Mesenchymal stem cell (in vitro differentiated cells and primary cell): ENCODE results near the gene THRA.
"Not testable (repeated sequence)": the region's sequence is repeated elsewhere in the genome, so short reads cannot be mapped to it uniquely, and the experiment has no call there.

ENCODE experiments used
- DNase-seq: peaks from one replicate; pipeline ENCODE4 v3.0.0-alpha.2; 2013
- H2AFZ ChIP-seq: one replicate; pipeline ENCODE4 v1.6.1; 2013; ENCODE audit warnings: low read depth, mild to moderate bottlenecking, control low read depth, inconsistent platforms, low read length, moderate library complexity
- H2AK5ac ChIP-seq: 2 replicates; pipeline ENCODE4 v1.6.1; 2013; ENCODE audit warnings: low read length, moderate library complexity, mild to moderate bottlenecking, inconsistent platforms; ENCODE audit not compliant: severe bottlenecking
- H2BK120ac ChIP-seq: one replicate; pipeline ENCODE4 v1.6.1; 2013; ENCODE audit warnings: low read depth, mild to moderate bottlenecking, inconsistent platforms, low read length, moderate library complexity
- H2BK12ac ChIP-seq, 2 experiments: one replicate each; pipeline ENCODE4 v1.6.1; 2013; ENCODE audit warnings: inconsistent platforms in 2 of 2, low read length in 2 of 2, mild to moderate bottlenecking in 2 of 2, moderate library complexity in 2 of 2, control low read depth in 1 of 2
- H2BK15ac ChIP-seq: one replicate; pipeline ENCODE4 v1.6.1; 2013; ENCODE audit warnings: mild to moderate bottlenecking, low read depth, inconsistent platforms; ENCODE audit not compliant: poor library complexity, severe bottlenecking
- H2BK5ac ChIP-seq: 2 replicates; pipeline ENCODE4 v1.6.1; 2013; ENCODE audit warnings: low read depth, mild to moderate bottlenecking, low read length, control low read depth, inconsistent platforms; ENCODE audit not compliant: poor library complexity, severe bottlenecking
- H3K14ac ChIP-seq, 2 experiments: one replicate each; pipeline ENCODE4 v1.6.1; 2013; ENCODE audit warnings: inconsistent platforms in 2 of 2, low read length in 2 of 2, control low read depth in 1 of 2, mild to moderate bottlenecking in 1 of 2, moderate library complexity in 1 of 2
- H3K18ac ChIP-seq, 2 experiments: one replicate each; pipeline ENCODE4 v1.6.1; 2013; ENCODE audit warnings: inconsistent platforms in 2 of 2, low read length in 2 of 2, control low read depth in 1 of 2, low read depth in 1 of 2, mild to moderate bottlenecking in 1 of 2
- H3K23ac ChIP-seq, 2 experiments: one replicate each; pipeline ENCODE4 v1.6.1; 2013; ENCODE audit warnings: inconsistent platforms in 2 of 2, low read length in 2 of 2, mild to moderate bottlenecking in 2 of 2, moderate library complexity in 2 of 2, control low read depth in 1 of 2
- H3K27ac ChIP-seq: 2 replicates; pipeline ENCODE4 v1.5.1; 2013; ENCODE audit warnings: mild to moderate bottlenecking, moderate library complexity, low read length, control low read depth, inconsistent platforms; ENCODE audit not compliant: poor library complexity, severe bottlenecking
- H3K27me3 ChIP-seq, 2 experiments: 2 replicates each; pipeline versions ENCODE4 v1.6.1 to v1.7.0; 2013; ENCODE audit warnings: low read length in 2 of 2, mild to moderate bottlenecking in 2 of 2, moderate library complexity in 2 of 2, control low read depth in 1 of 2, inconsistent platforms in 1 of 2; ENCODE audit not compliant: control insufficient read depth in 1 of 2, insufficient read depth in 1 of 2
- H3K36me3 ChIP-seq, 2 experiments: 2 replicates each; pipeline versions ENCODE4 v1.6.1 to v1.7.0; 2013; ENCODE audit warnings: low read length in 2 of 2, control low read depth in 1 of 2, inconsistent platforms in 1 of 2, low read depth in 1 of 2, mild to moderate bottlenecking in 1 of 2; ENCODE audit not compliant: insufficient read depth in 2 of 2, control insufficient read depth in 1 of 2
- H3K4ac ChIP-seq, 2 experiments: one replicate each; pipeline ENCODE4 v1.6.1; 2013; ENCODE audit warnings: inconsistent platforms in 2 of 2, low read length in 2 of 2, mild to moderate bottlenecking in 2 of 2, moderate library complexity in 2 of 2, control low read depth in 1 of 2, low read depth in 1 of 2
- H3K4me1 ChIP-seq: 2 replicates; pipeline ENCODE4 v1.6.1; 2013; ENCODE audit warnings: low read depth, low read length, control low read depth; ENCODE audit not compliant: control insufficient read depth, insufficient read depth
- H3K4me2 ChIP-seq: 2 replicates; pipeline ENCODE4 v1.6.1; 2013; ENCODE audit warnings: low read length, mild to moderate bottlenecking, inconsistent platforms; ENCODE audit not compliant: poor library complexity, severe bottlenecking
- H3K4me3 ChIP-seq, 2 experiments: 2 replicates each; pipeline versions ENCODE4 v1.5.1 to v1.7.0; 2013; ENCODE audit warnings: low read length in 2 of 2, mild to moderate bottlenecking in 2 of 2, control low read depth in 1 of 2, low read depth in 1 of 2; ENCODE audit not compliant: insufficient read depth in 1 of 2
- H3K79me1 ChIP-seq: replicated peaks from 2 replicates; pipeline ENCODE4 v1.6.1; 2013; ENCODE audit warnings: mild to moderate bottlenecking, control low read depth, low read length, inconsistent platforms; ENCODE audit not compliant: poor library complexity, severe bottlenecking
- H3K9ac ChIP-seq: 2 replicates; pipeline ENCODE4 v1.7.0; 2013; ENCODE audit warnings: mild to moderate bottlenecking, low read length, moderate library complexity
- H3K9me3 ChIP-seq: 2 replicates; pipeline ENCODE4 v1.7.0; 2013; ENCODE audit warnings: mild to moderate bottlenecking, low read length; ENCODE audit not compliant: control insufficient read depth
- H4K8ac ChIP-seq: one replicate; pipeline ENCODE4 v1.6.1; 2013; ENCODE audit warnings: inconsistent platforms, mild to moderate bottlenecking, low read length, moderate library complexity
- H4K91ac ChIP-seq: one replicate; pipeline ENCODE4 v1.6.1; 2013; ENCODE audit warnings: mild to moderate bottlenecking, low read length, inconsistent platforms
- WGBS: methylation state at CpG from one replicate; pipeline ENCODE4 v1.1.7; 2013; ENCODE audit warnings: mixed read lengths; 5-methylcytosine and 5-hydroxymethylcytosine counted together
- small RNA-seq: library from polyadenylated mRNA; stranded (forward); fragments of <200 nt; extraction: miRNeasy Mini kit (QIAGEN cat#:217004); gene quantifications from one replicate; pipeline ENCODE3, GENCODE V24; 2013; ENCODE audit warnings: low read depth

The THRA gene

GRCh38 chr17:40143166-40143565 is 80.4 kb downstream of the THRA start:
- WGBS = 100% methylated on average over 3 of the region's 3 CpGs

More at GRCh38 chr17:40143166-40143565, 80.4 kb downstream of the THRA start:
- DNase-seq, H4K8ac ChIP-seq, H2BK5ac ChIP-seq, H3K9me3 ChIP-seq, H3K9ac ChIP-seq, H4K91ac ChIP-seq, H3K4me1 ChIP-seq, H2AK5ac ChIP-seq, H2AFZ ChIP-seq, H3K27me3 ChIP-seq, H2BK15ac ChIP-seq, H3K4me3 ChIP-seq, H3K18ac ChIP-seq, H3K23ac ChIP-seq, H2BK12ac ChIP-seq, H3K4me2 ChIP-seq, H3K14ac ChIP-seq, H3K4ac ChIP-seq, H2BK120ac ChIP-seq, H3K27ac ChIP-seq: not testable (repeated sequence)
- Histone ChIP-seq H3K36me3 (peaks cover 24 to 52% of the 10 kb centered on the region in 2 experiments), H3K79me1 (peaks cover 14% of the 10 kb centered on the region)

Small RNA genes within 50 kb of the gene (small RNA-seq; reads per million reads assigned to genes)
- 169 reads per million, percentile 94 among the genes with 10 or more reads in this experiment for gene SNORD124
